Mucosa of descending colon (tissue), 3 donors: ENCODE data around the gene CD74. TPM values are rescaled to one million over a fixed set of nuclear protein-coding genes. Genes with fewer than 3 reads are reported as not detected.
A peak's percentile ranks its signal among the peaks of the same experiment; 100 is the strongest.

Experiments used
- ATAC-seq: fragments of 200-7000 bp; cut with Tn5 transposase; one replicate; pipeline ENCODE4 v1.9.1; 2020; ENCODE audit warnings: mild to moderate bottlenecking, moderate library complexity
- DNase-seq, 3 donors: peaks; one replicate each; pipeline ENCODE4 v3.0.0-alpha.2; 2020
- H3K36me3 ChIP-seq: fragments of 200-600 bp; one replicate; pipeline ENCODE4 v1.8.0; 2021; ENCODE audit warnings: low read depth, mild to moderate bottlenecking
- H3K4me1 ChIP-seq: fragments of 200-600 bp; one replicate; pipeline ENCODE4 v1.8.0; 2021; ENCODE audit warnings: low read depth, mild to moderate bottlenecking
- H3K4me3 ChIP-seq: fragments of 200-600 bp; one replicate; pipeline ENCODE4 v1.8.0; 2021; ENCODE audit warnings: mild to moderate bottlenecking
- H3K9me3 ChIP-seq: fragments of 200-600 bp; one replicate; pipeline ENCODE4 v1.8.0; 2021; ENCODE audit warnings: mild to moderate bottlenecking
- intact Hi-C, 2 donors: fragments of 100-400 bp; cut with DNase I in 1 of 2; cut with micrococcal nuclease in 1 of 2; formaldehyde crosslinking; loops; one replicate each; pipeline versions ENCODE4 v1.11.0 to v1.11.1; 2022; cut with DNase I, micrococcal nuclease
- total RNA-seq, 3 donors: library from RNA; stranded (reverse); fragmentation: NEBNext Ultra II Directional in 2 of 3; extraction: Animal tissue kit (Norgen Biotek cat#: 25700) in 2 of 3; gene quantifications; one replicate each; pipeline versions ENCODE4 v1.2.1 to v1.2.4, GENCODE V29; 2021 to 2023
- TF ChIP-seq, protein P1 (sequence below): fragments of 200-600 bp; IDR thresholded peaks from one replicate; pipeline ENCODE4 v1.8.0; 2022; ENCODE audit warnings: antibody characterized with exemption, mild to moderate bottlenecking
- donor health status: DM: no; HTN: no; CAD: no; lungs with moderate emphysema.
- donor health status: DM: no; HTN: no; CAD: no.
- donor health status: DM: no; HTN: yes; CAD: no.

CD74 gene
- total RNA-seq, 3 donors from 2014 or later, result 198 to 1,033 (median 284) TPM

DNA sequence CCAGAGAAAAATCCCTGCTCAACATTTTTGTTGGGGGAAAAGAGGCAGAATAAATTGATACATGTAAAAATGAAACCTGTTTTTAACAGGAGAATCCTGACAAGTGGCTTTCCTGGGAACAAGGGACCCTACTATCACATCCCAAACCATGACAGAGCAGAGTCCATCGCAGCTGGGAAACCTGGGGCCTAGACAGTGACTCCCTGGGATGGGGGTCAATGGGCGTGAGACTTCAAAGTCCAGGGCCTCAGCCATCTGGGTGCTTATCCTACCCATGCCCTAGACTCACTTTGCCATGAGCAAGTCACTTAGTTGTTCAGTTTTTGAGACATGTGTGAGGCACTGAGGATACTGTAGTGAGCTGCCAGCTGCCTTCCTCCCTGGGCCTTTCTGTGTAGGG lies 49.5 kb downstream of the CD74 start:
- no peak for ATAC-seq
- no peak overlapping the region for H3K4me3 ChIP-seq
- intact Hi-C loops, result no loop called here
- H3K36me3 ChIP-seq, result no peaks in the 10 kb centered on the region
- no peak for DNase-seq
- TF ChIP-seq, protein P1, sequence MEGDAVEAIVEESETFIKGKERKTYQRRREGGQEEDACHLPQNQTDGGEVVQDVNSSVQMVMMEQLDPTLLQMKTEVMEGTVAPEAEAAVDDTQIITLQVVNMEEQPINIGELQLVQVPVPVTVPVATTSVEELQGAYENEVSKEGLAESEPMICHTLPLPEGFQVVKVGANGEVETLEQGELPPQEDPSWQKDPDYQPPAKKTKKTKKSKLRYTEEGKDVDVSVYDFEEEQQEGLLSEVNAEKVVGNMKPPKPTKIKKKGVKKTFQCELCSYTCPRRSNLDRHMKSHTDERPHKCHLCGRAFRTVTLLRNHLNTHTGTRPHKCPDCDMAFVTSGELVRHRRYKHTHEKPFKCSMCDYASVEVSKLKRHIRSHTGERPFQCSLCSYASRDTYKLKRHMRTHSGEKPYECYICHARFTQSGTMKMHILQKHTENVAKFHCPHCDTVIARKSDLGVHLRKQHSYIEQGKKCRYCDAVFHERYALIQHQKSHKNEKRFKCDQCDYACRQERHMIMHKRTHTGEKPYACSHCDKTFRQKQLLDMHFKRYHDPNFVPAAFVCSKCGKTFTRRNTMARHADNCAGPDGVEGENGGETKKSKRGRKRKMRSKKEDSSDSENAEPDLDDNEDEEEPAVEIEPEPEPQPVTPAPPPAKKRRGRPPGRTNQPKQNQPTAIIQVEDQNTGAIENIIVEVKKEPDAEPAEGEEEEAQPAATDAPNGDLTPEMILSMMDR, result no peak
- peaks cover 8% of the 10 kb centered on the region for H3K4me1 ChIP-seq
- no peaks in the 10 kb centered on the region for H3K9me3 ChIP-seq

- no peak for ATAC-seq
- DNase-seq, result no peak
- Histone ChIP-seq H3K4me1 (peaks cover 18% of the 10 kb centered on the region), H3K4me3 (no peak overlapping the region), H3K9me3 (no peaks in the 10 kb centered on the region), H3K36me3 (no peaks in the 10 kb centered on the region)
- TF ChIP-seq, protein P1, result no peak
- intact Hi-C loops, result no loop called here
Observed at GRCh38 chr5:150361301-150361700, 51.4 kb downstream of the CD74 start.

- H3K4me1 ChIP-seq, result peaks cover 18% of the 10 kb centered on the region
- H3K36me3 ChIP-seq, result no peaks in the 10 kb centered on the region
- TF ChIP-seq, protein P1, result no peak
- no peak for DNase-seq
- intact Hi-C loops, result loop anchor here in 1 of 2 donors (10.0 kb wide), 1 partner anchor 94 kb away; no protein-coding TSS in a partner anchor
- peak overlapping the region; percentile 58 for H3K4me3 ChIP-seq
- no peaks in the 10 kb centered on the region for H3K9me3 ChIP-seq
- no peak for ATAC-seq
Observed at GRCh38 chr5:150358261-150359095, 54.2 kb downstream of the CD74 start.

GRCh38 chr5:150357326-150358260 lies 55.1 kb downstream of the CD74 start, which contains the start of gene TCOF1:
Gene TCOF1 (plus strand): TSS chr5:150357697. CDS start chr5:150357747, 50 bp downstream.
- TF ChIP-seq, protein P1, result no peak
- Histone ChIP-seq H3K4me1 (peaks cover 23% of the 10 kb centered on the region), H3K4me3 (peak within 1 kb of the TSS; percentile 58), H3K36me3 (no peaks in the 10 kb centered on the region), H3K9me3 (no peaks in the 10 kb centered on the region)
- intact Hi-C loops, result loop anchor here in 1 of 2 donors (10.0 kb wide), 1 partner anchor 93 kb away; no protein-coding TSS in a partner anchor
- ATAC-seq (peak; percentile 96), DNase-seq (peak; percentile 98 to 99 (median 99))

- Histone ChIP-seq H3K4me1 (peaks cover 27% of the 10 kb centered on the region), H3K36me3 (no peaks in the 10 kb centered on the region), H3K9me3 (no peaks in the 10 kb centered on the region), H3K4me3 (no peak overlapping the region)
- TF ChIP-seq, protein P1, result no peak
- ATAC-seq, result no peak
- intact Hi-C loops, result loop anchor here in 1 of 2 donors (10.0 kb wide), 1 partner anchor 92 kb away; no protein-coding TSS in a partner anchor
- peak in 2 of 3 donors; percentile 25 to 33 for DNase-seq
Observed at GRCh38 chr5:150356575-150357294, 56.0 kb downstream of the CD74 start.
